Neural cell (in vitro differentiated cells): ENCODE measurements around the gene DOK7.

Source experiments
- EP300 ChIP-seq: fragments of 450-650 bp; conservative IDR thresholded peaks from 2 replicates; pipeline ENCODE4 v1.6.1; 2014; ENCODE audit warnings: antibody characterized with exemption, mild to moderate bottlenecking, moderate library complexity; ENCODE audit not compliant: poor library complexity, severe bottlenecking
- EZH2 ChIP-seq: fragments of 200-600, 300-800 bp; shearing (Covaris generic), sonication (generic); IDR thresholded peaks from 2 replicates; pipeline ENCODE4 v1.6.1; 2014; ENCODE audit warnings: antibody characterized with exemption, low read length, borderline replicate concordance, mild to moderate bottlenecking; ENCODE audit not compliant: insufficient read depth, poor library complexity, severe bottlenecking
- MXI1 ChIP-seq: fragments of 450-650 bp; conservative IDR thresholded peaks from 2 replicates; pipeline ENCODE4 v1.6.1; 2014; ENCODE audit warnings: antibody characterized with exemption, mild to moderate bottlenecking; ENCODE audit not compliant: poor library complexity, severe bottlenecking
- POLR2AphosphoS5 ChIP-seq: IDR thresholded peaks from 2 replicates; pipeline ENCODE4 v1.6.1; 2012
- RAD21 ChIP-seq: fragments of 450-650 bp; conservative IDR thresholded peaks from 2 replicates; pipeline ENCODE4 v1.6.1; 2014; ENCODE audit warnings: antibody characterized with exemption, mild to moderate bottlenecking, moderate library complexity
- SMC3 ChIP-seq: fragments of 450-650 bp; conservative IDR thresholded peaks from 2 replicates; pipeline ENCODE4 v1.6.1; 2014; ENCODE audit warnings: antibody characterized with exemption, mild to moderate bottlenecking, moderate library complexity; ENCODE audit not compliant: poor library complexity
- TAF1 ChIP-seq: IDR thresholded peaks from 2 replicates; pipeline ENCODE4 v1.6.1; 2012; ENCODE audit warnings: low read depth
- TF ChIP-seq, protein P1 (sequence below): fragments of 450-650 bp; IDR thresholded peaks from 2 replicates; pipeline ENCODE4 v1.5.1; 2014; ENCODE audit warnings: antibody characterized with exemption, mild to moderate bottlenecking, moderate library complexity; ENCODE audit not compliant: poor library complexity, severe bottlenecking
- TF ChIP-seq, protein P2 (sequence below): IDR thresholded peaks from 2 replicates; pipeline ENCODE4 v1.6.1; 2012; ENCODE audit warnings: borderline replicate concordance

DNA sequence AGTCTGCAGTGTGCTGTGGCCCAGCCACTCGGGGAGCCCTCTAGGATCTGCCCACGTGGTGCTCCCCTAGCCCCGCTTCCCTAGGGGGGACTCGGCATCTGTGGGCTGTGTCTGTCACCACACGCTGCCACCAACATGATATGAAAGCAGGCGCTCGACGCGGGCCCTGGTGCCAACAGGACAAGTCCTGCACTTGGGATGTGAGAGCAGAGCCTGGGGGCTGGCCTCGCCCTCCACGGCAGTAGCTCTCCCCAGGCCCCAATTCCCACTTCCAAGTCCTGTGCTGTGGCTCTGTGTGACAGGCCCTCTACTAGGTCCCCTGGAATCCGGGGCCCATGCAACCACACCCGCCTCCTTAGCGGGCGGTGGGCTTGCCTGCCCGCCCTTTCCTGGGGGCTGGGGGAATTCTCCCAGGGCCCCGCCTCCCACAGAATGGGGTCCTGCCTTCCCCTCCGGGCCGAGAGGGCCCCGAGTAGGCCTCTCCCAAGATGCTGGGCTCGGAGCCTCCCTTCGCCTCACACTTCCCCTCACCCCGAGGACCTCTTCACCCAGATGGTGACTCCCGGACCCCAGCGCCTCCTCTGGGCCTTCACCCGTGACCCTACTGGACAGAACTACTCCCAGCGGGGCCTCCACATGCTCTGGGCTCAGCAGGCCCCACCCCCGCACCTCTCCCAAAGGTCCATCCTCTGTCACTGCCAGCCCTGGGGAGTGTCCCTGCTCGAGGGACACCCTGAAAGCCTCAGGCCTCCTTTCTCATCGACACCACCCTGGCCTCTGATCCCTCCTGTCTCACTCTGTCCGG lies 57.9 kb downstream of the DOK7 start:
- TF ChIP-seq, protein P1, sequence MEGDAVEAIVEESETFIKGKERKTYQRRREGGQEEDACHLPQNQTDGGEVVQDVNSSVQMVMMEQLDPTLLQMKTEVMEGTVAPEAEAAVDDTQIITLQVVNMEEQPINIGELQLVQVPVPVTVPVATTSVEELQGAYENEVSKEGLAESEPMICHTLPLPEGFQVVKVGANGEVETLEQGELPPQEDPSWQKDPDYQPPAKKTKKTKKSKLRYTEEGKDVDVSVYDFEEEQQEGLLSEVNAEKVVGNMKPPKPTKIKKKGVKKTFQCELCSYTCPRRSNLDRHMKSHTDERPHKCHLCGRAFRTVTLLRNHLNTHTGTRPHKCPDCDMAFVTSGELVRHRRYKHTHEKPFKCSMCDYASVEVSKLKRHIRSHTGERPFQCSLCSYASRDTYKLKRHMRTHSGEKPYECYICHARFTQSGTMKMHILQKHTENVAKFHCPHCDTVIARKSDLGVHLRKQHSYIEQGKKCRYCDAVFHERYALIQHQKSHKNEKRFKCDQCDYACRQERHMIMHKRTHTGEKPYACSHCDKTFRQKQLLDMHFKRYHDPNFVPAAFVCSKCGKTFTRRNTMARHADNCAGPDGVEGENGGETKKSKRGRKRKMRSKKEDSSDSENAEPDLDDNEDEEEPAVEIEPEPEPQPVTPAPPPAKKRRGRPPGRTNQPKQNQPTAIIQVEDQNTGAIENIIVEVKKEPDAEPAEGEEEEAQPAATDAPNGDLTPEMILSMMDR = no peak
- TF ChIP-seq POLR2AphosphoS5 = no peak
- TF ChIP-seq, protein P2, sequence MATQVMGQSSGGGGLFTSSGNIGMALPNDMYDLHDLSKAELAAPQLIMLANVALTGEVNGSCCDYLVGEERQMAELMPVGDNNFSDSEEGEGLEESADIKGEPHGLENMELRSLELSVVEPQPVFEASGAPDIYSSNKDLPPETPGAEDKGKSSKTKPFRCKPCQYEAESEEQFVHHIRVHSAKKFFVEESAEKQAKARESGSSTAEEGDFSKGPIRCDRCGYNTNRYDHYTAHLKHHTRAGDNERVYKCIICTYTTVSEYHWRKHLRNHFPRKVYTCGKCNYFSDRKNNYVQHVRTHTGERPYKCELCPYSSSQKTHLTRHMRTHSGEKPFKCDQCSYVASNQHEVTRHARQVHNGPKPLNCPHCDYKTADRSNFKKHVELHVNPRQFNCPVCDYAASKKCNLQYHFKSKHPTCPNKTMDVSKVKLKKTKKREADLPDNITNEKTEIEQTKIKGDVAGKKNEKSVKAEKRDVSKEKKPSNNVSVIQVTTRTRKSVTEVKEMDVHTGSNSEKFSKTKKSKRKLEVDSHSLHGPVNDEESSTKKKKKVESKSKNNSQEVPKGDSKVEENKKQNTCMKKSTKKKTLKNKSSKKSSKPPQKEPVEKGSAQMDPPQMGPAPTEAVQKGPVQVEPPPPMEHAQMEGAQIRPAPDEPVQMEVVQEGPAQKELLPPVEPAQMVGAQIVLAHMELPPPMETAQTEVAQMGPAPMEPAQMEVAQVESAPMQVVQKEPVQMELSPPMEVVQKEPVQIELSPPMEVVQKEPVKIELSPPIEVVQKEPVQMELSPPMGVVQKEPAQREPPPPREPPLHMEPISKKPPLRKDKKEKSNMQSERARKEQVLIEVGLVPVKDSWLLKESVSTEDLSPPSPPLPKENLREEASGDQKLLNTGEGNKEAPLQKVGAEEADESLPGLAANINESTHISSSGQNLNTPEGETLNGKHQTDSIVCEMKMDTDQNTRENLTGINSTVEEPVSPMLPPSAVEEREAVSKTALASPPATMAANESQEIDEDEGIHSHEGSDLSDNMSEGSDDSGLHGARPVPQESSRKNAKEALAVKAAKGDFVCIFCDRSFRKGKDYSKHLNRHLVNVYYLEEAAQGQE = no peak
- TF ChIP-seq EP300 = no peak
- TF ChIP-seq RAD21 = no peak
- TF ChIP-seq EZH2 = no peak
- no peak for TF ChIP-seq TAF1
- no peak for TF ChIP-seq MXI1
- no peak for TF ChIP-seq SMC3
